ENCODE data around the gene CASP9. TPM values are rescaled to one million over a fixed set of nuclear protein-coding genes. Genes with fewer than 3 reads are reported as not detected.
"Not testable (repeated sequence)": the region's sequence is repeated elsewhere in the genome, so short reads cannot be mapped to it uniquely, and the experiment has no call there.

The CASP9 gene
- total RNA-seq, 1 experiment from 2014 or later = 15.9 TPM

- H3K4me2 ChIP-seq (ENCODE audit: insufficient read depth, insufficient read length, low read length) = no peak overlapping the region
- no peak overlapping the region for H3K14ac ChIP-seq (ENCODE audit: insufficient read depth, low read length)
- Mint-ChIP-seq H3K9me3 (no peaks in the 10 kb centered on the region), H3K27ac (no peak overlapping the region), H3K27me3 (ENCODE audit: low read depth) (no peaks in the 10 kb centered on the region), H3K4me1 (peaks cover 23 to 37% of the 10 kb centered on the region in 2 experiments), H3K4me3 (peak overlapping the region; percentile 92 to 95; a peak in 3 of 5 replicates), H3K36me3 (ENCODE audit: insufficient read depth in 1 of 3, low read depth in 3 of 3) (peaks cover 2 to 16% (median 6%) of the 10 kb centered on the region in 3 experiments; a peak in 5 of 7 replicates)
- DNase-seq = no peak
- no peak overlapping the region for H2BK12ac ChIP-seq (ENCODE audit: insufficient read length, low read depth, low read length)
- H3K27me3 ChIP-seq (ENCODE audit: insufficient read depth, low read length) = no peaks in the 10 kb centered on the region
- H4K5ac ChIP-seq (ENCODE audit: insufficient read length, low read depth, low read length) = no peak overlapping the region
- no peak overlapping the region for H4K8ac ChIP-seq (replicated peaks; ENCODE audit: insufficient read length, low read depth, low read length)
- H3K18ac ChIP-seq (ENCODE audit: insufficient read length, low read depth, low read length) = no peak overlapping the region
- H4K91ac ChIP-seq (ENCODE audit: insufficient read length, low read depth, low read length) = no peak overlapping the region
- no peak overlapping the region for H3K9ac ChIP-seq (ENCODE audit: extremely low read depth, insufficient read length, low read length)
- H2AFZ ChIP-seq (ENCODE audit: low read length) = no peak overlapping the region
- no peak for TF ChIP-seq CTCF (conservative IDR thresholded peaks at IDR 0.05)
- no peaks in the 10 kb centered on the region for H3K9me3 ChIP-seq (ENCODE audit: control insufficient read depth, low read depth, low read length)
- peaks cover 8% of the 10 kb centered on the region for H3K23me2 ChIP-seq (ENCODE audit: insufficient read length, low read depth, low read length, poor library complexity, severe bottlenecking)
- H3K4me1 ChIP-seq (ENCODE audit: insufficient read depth, low read length) = peaks cover 3% of the 10 kb centered on the region; the same call in 1 of the 2 replicates
- H3K79me2 ChIP-seq (ENCODE audit: insufficient read depth, low read length) = no peaks in the 10 kb centered on the region
- H3T11ph ChIP-seq (ENCODE audit: low read length) = no peak overlapping the region
- H3K4ac ChIP-seq (ENCODE audit: low read depth, low read length) = no peak overlapping the region
- H3K79me1 ChIP-seq (ENCODE audit: insufficient read depth, low read depth, low read length, poor library complexity, severe bottlenecking) = no peaks in the 10 kb centered on the region
- no peak overlapping the region for H2BK5ac ChIP-seq (ENCODE audit: insufficient read length, low read length)
- no peak overlapping the region for H2BK120ac ChIP-seq (ENCODE audit: low read depth, low read length, poor library complexity, severe bottlenecking)
- H3K27ac ChIP-seq (ENCODE audit: insufficient read length, low read depth, low read length) = no peak overlapping the region
- no peak overlapping the region for H2BK15ac ChIP-seq (ENCODE audit: low read depth, low read length)
- no peak overlapping the region for H3K56ac ChIP-seq (ENCODE audit: insufficient read length, low read depth, low read length)
- H3K23ac ChIP-seq (ENCODE audit: insufficient read length, low read depth, low read length) = no peak overlapping the region
- no peaks in the 10 kb centered on the region for H4K20me1 ChIP-seq (ENCODE audit: control insufficient read depth, insufficient read depth, insufficient read length)
- H2BK20ac ChIP-seq (ENCODE audit: low read depth, low read length, poor library complexity, severe bottlenecking) = no peak overlapping the region
- no peak overlapping the region for H2AK5ac ChIP-seq (ENCODE audit: insufficient read length, low read length)
- WGBS (ENCODE audit: extremely low coverage, insufficient read length, low lambda C conversion rate) = no CpG with 5 or more reads among the region's 4 CpGs
Measured at GRCh38 chr1:15522551-15522950, 1.5 kb downstream of the CASP9 start.

GRCh38 chr1:15521206-15521906, 2.7 kb downstream of the CASP9 start:
- not testable (repeated sequence) for H3K4ac ChIP-seq (ENCODE audit: low read depth, low read length); H4K20me1 ChIP-seq (ENCODE audit: control insufficient read depth, insufficient read depth, insufficient read length); H3K9ac ChIP-seq (ENCODE audit: extremely low read depth, insufficient read length, low read length); H4K91ac ChIP-seq (ENCODE audit: insufficient read length, low read depth, low read length); H3K4me2 ChIP-seq (ENCODE audit: insufficient read depth, insufficient read length, low read length); H3K27me3 Mint-ChIP-seq (ENCODE audit: low read depth); H4K8ac ChIP-seq (replicated peaks; ENCODE audit: insufficient read length, low read depth, low read length); H3K4me3 Mint-ChIP-seq; H2AK5ac ChIP-seq (ENCODE audit: insufficient read length, low read length); H2BK120ac ChIP-seq (ENCODE audit: low read depth, low read length, poor library complexity, severe bottlenecking); H2BK20ac ChIP-seq (ENCODE audit: low read depth, low read length, poor library complexity, severe bottlenecking); H2AFZ ChIP-seq (ENCODE audit: low read length); H3K23ac ChIP-seq (ENCODE audit: insufficient read length, low read depth, low read length); H3K9me3 Mint-ChIP-seq; H3K18ac ChIP-seq (ENCODE audit: insufficient read length, low read depth, low read length); H3K4me1 ChIP-seq (ENCODE audit: insufficient read depth, low read length); H3T11ph ChIP-seq (ENCODE audit: low read length); H3K23me2 ChIP-seq (ENCODE audit: insufficient read length, low read depth, low read length, poor library complexity, severe bottlenecking); H4K5ac ChIP-seq (ENCODE audit: insufficient read length, low read depth, low read length); H2BK12ac ChIP-seq (ENCODE audit: insufficient read length, low read depth, low read length); H3K9me3 ChIP-seq (ENCODE audit: control insufficient read depth, low read depth, low read length); H3K27me3 ChIP-seq (ENCODE audit: insufficient read depth, low read length); H3K56ac ChIP-seq (ENCODE audit: insufficient read length, low read depth, low read length); DNase-seq; H3K79me2 ChIP-seq (ENCODE audit: insufficient read depth, low read length); H3K14ac ChIP-seq (ENCODE audit: insufficient read depth, low read length); H3K27ac ChIP-seq (ENCODE audit: insufficient read length, low read depth, low read length); H3K79me1 ChIP-seq (ENCODE audit: insufficient read depth, low read depth, low read length, poor library complexity, severe bottlenecking); H2BK5ac ChIP-seq (ENCODE audit: insufficient read length, low read length); H2BK15ac ChIP-seq (ENCODE audit: low read depth, low read length)
- peaks cover 11 to 28% (median 16%) of the 10 kb centered on the region in 3 experiments; a peak in 6 of 7 replicates for H3K36me3 Mint-ChIP-seq (ENCODE audit: insufficient read depth in 1 of 3, low read depth in 3 of 3)
- peak overlapping the region in 1 of 3 experiments; percentile 18; a peak in 2 of 7 replicates for H3K27ac Mint-ChIP-seq
- peaks cover 20 to 35% of the 10 kb centered on the region in 2 experiments for H3K4me1 Mint-ChIP-seq
- no CpG with 5 or more reads among the region's 17 CpGs for WGBS (ENCODE audit: extremely low coverage, insufficient read length, low lambda C conversion rate)
